Ovary (tissue), 3 donors: ENCODE measurements around the gene CLIC5.

Experiments
- EP300 ChIP-seq: sonication (generic); formaldehyde crosslinking; IDR thresholded peaks from one replicate; pipeline ENCODE4 v1.6.1; 2017; ENCODE audit warnings: antibody characterized with exemption
- POLR2A ChIP-seq: fragments of 450-650 bp; IDR thresholded peaks from one replicate; pipeline ENCODE4 v1.6.1; 2017; ENCODE audit warnings: antibody characterized with exemption, mild to moderate bottlenecking, moderate library complexity
- TF ChIP-seq, protein P1 (sequence below), 3 donors: fragments of 450-650 bp in 2 of 3; fragments of 200-600 bp in 1 of 3; IDR thresholded peaks; one replicate each; pipeline versions ENCODE4 v1.5.1 to v1.8.0; 2016 to 2022; ENCODE audit warnings: antibody characterized with exemption in 3 of 3, mild to moderate bottlenecking in 1 of 3
- donor health status: DM: no; HTN: no; CAD: no.

DNA sequence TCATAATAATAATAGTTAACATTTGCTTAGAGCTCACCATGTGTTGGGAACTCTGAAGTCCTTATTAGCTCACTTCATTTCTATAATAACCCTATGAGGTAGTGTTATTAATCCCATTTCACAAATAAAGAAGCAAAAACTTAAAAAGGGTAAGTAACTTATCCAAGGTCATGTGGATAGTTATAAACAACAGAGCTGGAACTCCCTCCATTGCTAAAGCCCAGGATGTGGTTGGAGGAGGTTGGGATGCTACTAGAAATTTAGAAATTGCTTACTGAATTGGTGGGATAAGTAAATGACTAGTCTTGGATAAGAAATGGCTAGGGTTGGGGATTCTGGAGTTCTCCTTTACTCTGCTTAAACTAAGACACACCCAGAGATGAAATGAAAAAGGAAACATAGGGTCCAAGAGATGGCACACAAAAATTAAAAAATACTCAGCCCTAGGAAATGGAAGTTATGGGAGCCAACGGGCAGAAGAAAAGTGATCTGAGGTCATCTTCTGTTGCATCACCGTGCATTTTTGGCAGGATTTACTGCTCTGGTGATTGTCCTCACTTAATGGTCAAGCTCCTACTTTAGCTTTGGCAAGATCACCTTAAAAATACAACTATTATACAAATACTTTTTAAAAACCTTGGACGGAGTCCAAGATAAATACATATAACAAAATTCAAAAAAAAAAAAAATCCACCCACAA is 7.7 kb upstream of the CLIC5 start:
- TF ChIP-seq EP300 (no peak), POLR2A (no peak)
- TF ChIP-seq, protein P1, sequence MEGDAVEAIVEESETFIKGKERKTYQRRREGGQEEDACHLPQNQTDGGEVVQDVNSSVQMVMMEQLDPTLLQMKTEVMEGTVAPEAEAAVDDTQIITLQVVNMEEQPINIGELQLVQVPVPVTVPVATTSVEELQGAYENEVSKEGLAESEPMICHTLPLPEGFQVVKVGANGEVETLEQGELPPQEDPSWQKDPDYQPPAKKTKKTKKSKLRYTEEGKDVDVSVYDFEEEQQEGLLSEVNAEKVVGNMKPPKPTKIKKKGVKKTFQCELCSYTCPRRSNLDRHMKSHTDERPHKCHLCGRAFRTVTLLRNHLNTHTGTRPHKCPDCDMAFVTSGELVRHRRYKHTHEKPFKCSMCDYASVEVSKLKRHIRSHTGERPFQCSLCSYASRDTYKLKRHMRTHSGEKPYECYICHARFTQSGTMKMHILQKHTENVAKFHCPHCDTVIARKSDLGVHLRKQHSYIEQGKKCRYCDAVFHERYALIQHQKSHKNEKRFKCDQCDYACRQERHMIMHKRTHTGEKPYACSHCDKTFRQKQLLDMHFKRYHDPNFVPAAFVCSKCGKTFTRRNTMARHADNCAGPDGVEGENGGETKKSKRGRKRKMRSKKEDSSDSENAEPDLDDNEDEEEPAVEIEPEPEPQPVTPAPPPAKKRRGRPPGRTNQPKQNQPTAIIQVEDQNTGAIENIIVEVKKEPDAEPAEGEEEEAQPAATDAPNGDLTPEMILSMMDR (IDR thresholded peaks at IDR 0.05): no peak
